WI38 (cell line): Measurements from ENCODE around the gene MFSD6.

ENCODE experiments used
- H3K4me3 ChIP-seq: 2 replicates; pipeline ENCODE4 v1.5.1; 2011; ENCODE audit warnings: low read depth, mild to moderate bottlenecking, control low read depth, low read length
- CTCF ChIP-seq: IDR thresholded peaks from 2 replicates; pipeline ENCODE4 v1.5.1; 2012; ENCODE audit warnings: low read depth, mild to moderate bottlenecking, control low read depth, low read length

Gene MFSD6

GRCh38 chr2:190380962-190381412 lies 27.2 kb upstream of the MFSD6 start:
- no peak overlapping the region for H3K4me3 ChIP-seq
- no peak for TF ChIP-seq CTCF

- no peak for TF ChIP-seq CTCF
- H3K4me3 ChIP-seq, result no peak overlapping the region
These were observed 25.3 kb upstream of the MFSD6 start for GRCh38 chr2:190382851-190383250.

GRCh38 chr2:190387422-190387821 lies 20.7 kb upstream of the MFSD6 start:
- no peak overlapping the region for H3K4me3 ChIP-seq
- TF ChIP-seq CTCF, result no peak

GRCh38 chr2:190396271-190396670 lies 11.9 kb upstream of the MFSD6 start:
- no peak for TF ChIP-seq CTCF
- no peak overlapping the region for H3K4me3 ChIP-seq

- H3K4me3 ChIP-seq, result no peak overlapping the region
- no peak for TF ChIP-seq CTCF
These were observed 5.1 kb upstream of the MFSD6 start for GRCh38 chr2:190402986-190403603.

GRCh38 chr2:190404487-190404886 lies 3.7 kb upstream of the MFSD6 start:
- TF ChIP-seq CTCF, result no peak
- H3K4me3 ChIP-seq, result no peak overlapping the region

- no peak for TF ChIP-seq CTCF
These were observed 3.1 kb upstream of the MFSD6 start for GRCh38 chr2:190405070-190405469.

More at GRCh38 chr2:190405070-190405469, 3.1 kb upstream of the MFSD6 start:
- H3K4me3 ChIP-seq, result no peak overlapping the region
